PC-9 (cell line): ENCODE data around the gene SIRT3. TPM values are rescaled to one million over a fixed set of nuclear protein-coding genes. Genes with fewer than 3 reads are reported as not detected.

Experiments
- BruUV-seq: library from RNA; stranded (reverse); fragments of 400-500 nt; replicated peaks from 2 replicates; lab custom pipeline; 2021; lab: Mats Ljungman, UMichigan
- CTCF ChIA-PET: fragments of 300-600 bp; sonication (Branson Sonifier 250); formaldehyde crosslinking; loops from one replicate; lab custom pipeline; 2022; ENCODE audit warnings: antibody characterized with exemption; lab: Charles Lee
- POLR2A ChIA-PET: fragments of 300-600 bp; sonication (Branson Sonifier 250); formaldehyde crosslinking; loops from one replicate; lab custom pipeline; 2022; ENCODE audit warnings: antibody characterized with exemption; ENCODE audit not compliant: unreplicated experiment; lab: Charles Lee
- DNase-seq, 2 experiments: peaks; one replicate each; pipeline versions ENCODE4 v3.0.0 to v3.0.0-alpha.2; 2015 to 2022; ENCODE audit warnings: mixed read lengths in 1 of 2
- H2AFZ ChIP-seq: fragments of 200-600 bp; sonication (generic); 2 replicates; pipeline ENCODE4 v1.8.1; 2017; ENCODE audit warnings: antibody characterized with exemption
- H3F3A ChIP-seq: fragments of 200-600 bp; sonication (generic); 2 replicates; pipeline ENCODE4 v1.8.1; 2017; ENCODE audit warnings: antibody characterized with exemption, mild to moderate bottlenecking, low read depth; ENCODE audit not compliant: insufficient read depth
- H3K27ac ChIP-seq: fragments of 200-600 bp; sonication (generic); 2 replicates; pipeline ENCODE4 v1.6.1; 2016; ENCODE audit warnings: mixed run types
- H3K27me3 ChIP-seq: fragments of 200-600 bp; sonication (generic); 2 replicates; pipeline ENCODE4 v1.6.1; 2016; ENCODE audit warnings: low read depth, mixed run types; ENCODE audit not compliant: insufficient read depth
- H3K36me3 ChIP-seq: fragments of 200-600 bp; sonication (generic); 2 replicates; pipeline ENCODE4 v1.6.1; 2016; ENCODE audit warnings: low read depth, mixed run types
- H3K4me1 ChIP-seq: fragments of 200-600 bp; sonication (generic); replicated peaks from 2 replicates; pipeline ENCODE4 v1.6.1; 2016; ENCODE audit warnings: mixed run types; ENCODE audit not compliant: insufficient read depth
- H3K4me2 ChIP-seq: fragments of 200-600 bp; sonication (generic); 2 replicates; pipeline ENCODE4 v1.6.1; 2017; ENCODE audit warnings: mixed run types
- H3K4me3 ChIP-seq: fragments of 200-600 bp; sonication (generic); 2 replicates; pipeline ENCODE4 v1.6.1; 2016; ENCODE audit warnings: mixed run types
- H3K79me2 ChIP-seq: fragments of 200-600 bp; sonication (generic); 2 replicates; pipeline ENCODE4 v1.6.1; 2017; ENCODE audit warnings: low read depth, mixed run types
- H3K9me2 ChIP-seq: fragments of 200-600 bp; sonication (generic); 2 replicates; pipeline ENCODE4 v1.8.1; 2017; ENCODE audit warnings: mild to moderate bottlenecking; ENCODE audit not compliant: insufficient read depth
- H3K9me3 ChIP-seq: fragments of 200-600 bp; sonication (generic); 2 replicates; pipeline ENCODE4 v1.8.1; 2016; ENCODE audit warnings: low read depth; ENCODE audit not compliant: insufficient read depth
- H4K20me1 ChIP-seq: fragments of 200-600 bp; sonication (generic); 2 replicates; pipeline ENCODE4 v1.8.1; 2017; ENCODE audit not compliant: insufficient read depth
- EZH2 ChIP-seq: fragments of 200-600 bp; sonication (generic); IDR thresholded peaks from 2 replicates; pipeline ENCODE4 v1.8.0; 2017; ENCODE audit warnings: antibody characterized with exemption, low read depth
- intact Hi-C: fragments of 100-400 bp; cut with micrococcal nuclease; formaldehyde crosslinking; loops from one replicate; pipeline ENCODE4 v1.10.0; 2022; ENCODE audit not compliant: unreplicated experiment
- total RNA-seq: library from RNA; stranded (reverse); gene quantifications from 2 replicates; pipeline ENCODE4 v1.2.3, GENCODE V29; 2021
- TF ChIP-seq, protein P1 (sequence below): fragments of 200-600 bp; sonication (generic); conservative IDR thresholded peaks from 2 replicates; pipeline ENCODE4 v1.6.1; 2017; ENCODE audit warnings: mixed run types, antibody characterized with exemption, mild to moderate bottlenecking, moderate library complexity

Gene SIRT3
- total RNA-seq, 1 experiment from 2014 or later: 26.0 TPM

DNA sequence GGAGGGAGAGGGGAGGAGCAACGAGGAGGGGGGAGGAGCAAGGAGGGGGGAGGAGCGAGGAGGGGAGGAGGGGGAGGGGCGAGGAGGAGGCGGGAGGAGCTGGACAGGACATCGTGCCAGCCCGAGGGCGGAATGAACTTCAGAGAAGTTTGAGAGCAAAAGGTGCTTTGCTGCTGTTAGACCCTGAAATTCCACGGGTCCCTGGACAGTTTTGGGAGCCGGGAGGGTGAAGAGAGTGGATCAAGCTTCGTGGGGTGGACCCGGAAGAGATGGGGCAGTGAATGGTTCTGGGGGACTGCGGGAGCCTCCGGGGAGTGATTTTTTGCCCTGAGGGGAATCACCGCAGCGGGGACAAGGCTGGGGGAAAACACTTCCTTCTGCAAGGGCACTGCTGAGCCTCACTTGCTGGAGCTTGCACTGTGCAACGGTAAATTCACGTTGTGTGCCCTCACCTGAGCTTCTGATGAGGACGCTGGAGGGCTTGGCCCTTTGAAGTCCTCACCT, 31.4 kb upstream of the SIRT3 start:
- Histone ChIP-seq H3F3A (no peaks in the 10 kb centered on the region; the same call in 1 of the 2 replicates), H2AFZ (peak overlapping the region; percentile 85), H3K27ac (no peak overlapping the region), H3K36me3 (no peaks in the 10 kb centered on the region), H3K9me3 (no peaks in the 10 kb centered on the region), H3K4me1 (no peaks in the 10 kb centered on the region), H3K27me3 (no peaks in the 10 kb centered on the region), H3K4me3 (peak overlapping the region; percentile 61), H3K4me2 (peak overlapping the region; percentile 87), H3K9me2 (no peaks in the 10 kb centered on the region), H3K79me2 (no peaks in the 10 kb centered on the region), H4K20me1 (no peaks in the 10 kb centered on the region)
- intact Hi-C loops: no loop called here
- ChIA-PET CTCF (no interaction called here), POLR2A (interaction anchor here (0.6 to 0.7 kb wide), 4 partner anchors 10 to 174 kb away, joined by 3 to 9 read pairs (median 6); partner anchors contain the start of gene RIC8A)
- TF ChIP-seq, protein P1, sequence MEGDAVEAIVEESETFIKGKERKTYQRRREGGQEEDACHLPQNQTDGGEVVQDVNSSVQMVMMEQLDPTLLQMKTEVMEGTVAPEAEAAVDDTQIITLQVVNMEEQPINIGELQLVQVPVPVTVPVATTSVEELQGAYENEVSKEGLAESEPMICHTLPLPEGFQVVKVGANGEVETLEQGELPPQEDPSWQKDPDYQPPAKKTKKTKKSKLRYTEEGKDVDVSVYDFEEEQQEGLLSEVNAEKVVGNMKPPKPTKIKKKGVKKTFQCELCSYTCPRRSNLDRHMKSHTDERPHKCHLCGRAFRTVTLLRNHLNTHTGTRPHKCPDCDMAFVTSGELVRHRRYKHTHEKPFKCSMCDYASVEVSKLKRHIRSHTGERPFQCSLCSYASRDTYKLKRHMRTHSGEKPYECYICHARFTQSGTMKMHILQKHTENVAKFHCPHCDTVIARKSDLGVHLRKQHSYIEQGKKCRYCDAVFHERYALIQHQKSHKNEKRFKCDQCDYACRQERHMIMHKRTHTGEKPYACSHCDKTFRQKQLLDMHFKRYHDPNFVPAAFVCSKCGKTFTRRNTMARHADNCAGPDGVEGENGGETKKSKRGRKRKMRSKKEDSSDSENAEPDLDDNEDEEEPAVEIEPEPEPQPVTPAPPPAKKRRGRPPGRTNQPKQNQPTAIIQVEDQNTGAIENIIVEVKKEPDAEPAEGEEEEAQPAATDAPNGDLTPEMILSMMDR: no peak
- TF ChIP-seq EZH2: no peak
- no TSS peak for BruUV-seq
- peak; percentile 39 to 58 for DNase-seq

DNA sequence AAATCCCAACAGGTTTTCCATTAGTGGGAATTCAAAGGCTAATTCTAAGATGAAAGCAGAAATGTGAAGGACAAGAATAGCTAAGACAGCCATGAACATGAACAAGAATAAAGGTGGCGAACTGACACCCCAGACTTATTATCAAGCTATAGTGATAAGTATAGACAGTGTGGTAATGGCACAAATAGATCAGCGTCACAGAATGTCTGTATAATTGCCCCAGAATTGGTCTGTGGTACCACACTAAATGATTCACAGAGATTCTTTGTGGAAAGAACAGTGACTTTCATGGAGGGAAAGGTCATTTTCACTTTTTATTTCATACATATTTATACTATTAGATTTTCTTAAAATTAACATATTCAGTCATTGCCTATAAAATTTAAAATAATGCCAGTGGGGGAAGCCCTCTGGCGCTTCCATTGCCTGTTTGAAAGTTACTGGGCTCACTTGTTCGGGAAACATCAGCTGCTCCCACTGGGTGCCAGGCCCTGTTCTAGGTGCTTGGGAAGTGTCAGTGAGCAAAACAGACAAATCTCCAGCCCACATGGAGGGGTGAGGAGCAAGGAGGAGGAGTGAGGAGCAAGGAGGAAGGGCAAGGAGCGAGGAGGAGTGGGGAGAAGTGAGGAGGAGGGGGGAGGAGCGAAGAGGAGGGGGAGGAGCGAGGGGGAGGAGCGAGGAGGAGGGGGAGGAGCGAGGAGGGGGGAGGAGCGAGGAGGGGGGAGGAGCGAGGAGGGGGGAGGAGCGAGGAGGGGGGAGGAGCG, 30.7 kb upstream of the SIRT3 start:
- intact Hi-C loops: no loop called here
- no peaks in the 10 kb centered on the region for H3K9me3 ChIP-seq
- no peaks in the 10 kb centered on the region for H3K27me3 ChIP-seq
- H3K36me3 ChIP-seq: no peaks in the 10 kb centered on the region
- no peak overlapping the region for H3K4me3 ChIP-seq
- ChIA-PET CTCF (no interaction called here), POLR2A (interaction anchor here (0.6 to 0.7 kb wide), 3 partner anchors 9 to 174 kb away, joined by 4 to 9 read pairs (median 8); partner anchors contain the start of gene RIC8A)
- H3K79me2 ChIP-seq: no peaks in the 10 kb centered on the region
- TF ChIP-seq, protein P1: no peak
- TF ChIP-seq EZH2: no peak
- no peaks in the 10 kb centered on the region for H3K9me2 ChIP-seq
- H3K27ac ChIP-seq: no peak overlapping the region
- H3K4me2 ChIP-seq: no peak overlapping the region
- no peaks in the 10 kb centered on the region; the same call in 1 of the 2 replicates for H3F3A ChIP-seq
- H2AFZ ChIP-seq: no peak overlapping the region
- no peaks in the 10 kb centered on the region for H4K20me1 ChIP-seq
- DNase-seq: peak in 1 of 2 experiments; percentile 19
- no peaks in the 10 kb centered on the region for H3K4me1 ChIP-seq
- no TSS peak for BruUV-seq

DNA sequence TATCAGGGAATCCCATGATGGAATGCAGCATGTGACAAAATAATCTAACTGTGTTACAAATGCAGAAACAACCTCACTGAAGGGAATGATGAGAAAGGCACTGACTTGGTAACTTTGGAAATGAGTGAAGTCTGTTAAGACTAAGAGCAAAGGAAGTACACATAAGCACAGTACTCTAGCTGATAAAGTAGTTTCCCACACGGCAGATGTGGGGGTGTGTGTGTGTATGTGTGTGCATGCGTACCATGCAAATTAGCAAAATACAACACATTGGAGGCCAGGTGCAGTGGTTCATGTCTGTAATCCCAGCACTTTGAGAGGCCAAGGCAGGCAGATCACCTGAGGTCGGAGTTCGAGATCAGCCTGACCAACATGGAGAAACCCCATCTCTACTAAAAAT, 25.5 kb upstream of the SIRT3 start:
- Histone ChIP-seq H3K9me3 (no peaks in the 10 kb centered on the region), H3K36me3 (no peaks in the 10 kb centered on the region), H2AFZ (no peak overlapping the region), H3K4me3 (no peak overlapping the region), H3K4me1 (no peaks in the 10 kb centered on the region), H3K4me2 (no peak overlapping the region), H3K9me2 (no peaks in the 10 kb centered on the region), H4K20me1 (no peaks in the 10 kb centered on the region), H3K79me2 (no peaks in the 10 kb centered on the region), H3K27ac (no peak overlapping the region), H3F3A (no peaks in the 10 kb centered on the region; the same call in 1 of the 2 replicates), H3K27me3 (no peaks in the 10 kb centered on the region)
- BruUV-seq: no TSS peak
- intact Hi-C loops: no loop called here
- CTCF ChIA-PET: no interaction called here
- TF ChIP-seq EZH2: no peak
- TF ChIP-seq, protein P1: no peak
- DNase-seq: no peak
- POLR2A ChIA-PET: no interaction called here
